CD4-positive, CD25-positive, alpha-beta regulatory T cell (primary cell): ENCODE data around the gene C5orf22. TPM values are rescaled to one million over a fixed set of nuclear protein-coding genes. Genes with fewer than 3 reads are reported as not detected.

ENCODE experiments used
- polyA plus RNA-seq, 4 donors: library from polyadenylated mRNA; unstranded; fragments of 300-500 nt; fragmentation: Illumina TruSeq; gene quantifications; one replicate each; pipeline ENCODE4 v1.2.3, GENCODE V29; 2021
- total RNA-seq: library from RNA; stranded (reverse); gene quantifications from one replicate; pipeline ENCODE4 v1.2.3, GENCODE V29; 2022

C5orf22 gene
- total and polyA plus RNA-seq, 5 donors from 2014 or later, result 15.0 to 29.9 (median 26.5) TPM

Other genes with a start within 250 kb of the C5orf22 start
- 57.6 TPM for gene DROSHA, start 208 bp upstream of the C5orf22 start, total RNA-seq
- 10 to 100 TPM; 14.2 to 23.6 (median 16.3) TPM for gene DROSHA, start 208 bp upstream of the C5orf22 start, polyA plus RNA-seq
- gene PDZD2, start 106.8 kb downstream of the C5orf22 start, total RNA-seq, result 1.3 TPM
- gene PDZD2, start 106.8 kb downstream of the C5orf22 start, polyA plus RNA-seq, result under 1 TPM; 0.06 to 0.41 (median 0.22) TPM